CD4-positive, alpha-beta T cell treated with Interleukin-12 subunit alpha and Interleukin-12 subunit beta, for 1 hour (primary cell): ENCODE data around the gene CYSRT1.

ENCODE experiments used
- DNase-seq: peaks from one replicate; pipeline ENCODE4 v3.0.0-alpha.2; 2020

Gene CYSRT1

GRCh38 chr9:137273095-137273490 is 48.1 kb downstream of the CYSRT1 start:
- DNase-seq: no peak

DNA sequence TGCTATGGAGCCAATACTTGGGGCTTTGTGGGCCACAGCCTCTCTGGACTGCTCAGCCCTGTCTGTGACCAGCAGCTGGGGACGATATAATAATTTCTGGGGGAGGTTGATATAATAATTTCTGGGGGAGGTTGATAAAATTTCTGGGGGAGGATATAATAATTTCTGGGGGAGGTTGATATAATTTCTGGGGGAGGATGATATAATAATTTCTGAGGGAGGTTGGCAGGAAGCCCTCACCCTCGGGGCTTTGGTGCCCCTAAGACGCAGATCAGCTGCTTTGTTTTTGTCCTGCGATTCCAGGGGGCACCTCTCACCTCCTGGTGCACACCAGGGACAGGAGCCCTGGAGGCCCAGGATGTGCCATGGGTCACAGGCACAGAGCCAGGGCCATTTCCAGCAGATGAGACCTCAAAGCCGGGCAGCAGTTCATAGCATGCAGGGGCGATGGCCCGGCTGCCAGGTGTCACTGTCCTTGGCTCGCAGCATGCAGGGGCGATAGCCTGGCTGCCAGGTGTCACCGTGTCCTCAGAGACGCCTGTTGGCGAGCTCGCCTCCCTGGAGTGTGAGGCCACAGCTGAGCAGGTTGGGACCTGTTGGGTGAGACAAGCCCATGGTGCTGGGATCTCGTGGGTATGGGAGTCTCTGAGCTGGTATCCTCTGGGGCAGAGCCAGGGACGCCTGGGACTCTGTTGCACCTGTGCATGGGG is 48.8 kb downstream of the CYSRT1 start:
- no peak for DNase-seq

DNA sequence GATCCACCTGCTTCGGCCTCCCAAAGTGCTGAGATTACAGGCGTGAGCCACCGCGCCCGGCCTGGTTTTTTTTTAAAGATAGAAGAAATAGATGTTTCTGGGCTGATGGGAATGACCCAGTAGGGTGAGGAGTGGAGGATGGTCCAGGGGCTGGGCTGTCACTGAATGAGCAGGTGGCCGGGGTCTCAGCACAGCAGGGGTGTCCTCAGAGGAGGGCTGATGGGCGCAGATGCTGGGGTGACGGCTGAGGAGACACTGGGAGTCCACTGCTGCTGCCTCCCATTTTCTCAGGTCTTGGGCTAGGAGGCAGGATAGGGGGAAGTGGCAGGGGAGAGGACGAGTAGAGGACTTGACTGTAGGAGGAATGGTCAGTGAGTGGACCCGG is 50.2 kb downstream of the CYSRT1 start:
- no peak for DNase-seq
